Left ventricle myocardium superior (tissue), 1 donor: ENCODE measurements around the gene DCUN1D2. TPM values are rescaled to one million over a fixed set of nuclear protein-coding genes. Genes with fewer than 3 reads are reported as not detected.

ENCODE experiments used
- total RNA-seq: library from RNA; stranded (reverse); fragmentation: NEBNext Ultra II Directional; extraction: Animal tissue kit (Norgen Biotek cat#: 25700); gene quantifications from one replicate; pipeline ENCODE4 v1.2.1, GENCODE V29; 2021
- donor health status: DM: no; HTN: yes; CAD: no; lungs with severe emphysema.

Gene DCUN1D2
- total RNA-seq, 1 donor from 2014 or later: 242 TPM

Other genes with a start within 250 kb of the DCUN1D2 start
- gene LAMP1, start 193.5 kb downstream of the DCUN1D2 start, total RNA-seq: 98.6 TPM
- gene GRTP1, start 126.6 kb downstream of the DCUN1D2 start, total RNA-seq: 0.94 TPM
- 442 TPM for gene ADPRHL1, start 37.2 kb downstream of the DCUN1D2 start, total RNA-seq
- 45.1 TPM for gene TFDP1, start 94.0 kb upstream of the DCUN1D2 start, total RNA-seq
- not detected for gene ATP4B, start 167.5 kb upstream of the DCUN1D2 start, total RNA-seq
- 0.42 TPM for gene GRK1, start 176.5 kb upstream of the DCUN1D2 start, total RNA-seq